Measurements from ENCODE around the gene SNCA.

DNA sequence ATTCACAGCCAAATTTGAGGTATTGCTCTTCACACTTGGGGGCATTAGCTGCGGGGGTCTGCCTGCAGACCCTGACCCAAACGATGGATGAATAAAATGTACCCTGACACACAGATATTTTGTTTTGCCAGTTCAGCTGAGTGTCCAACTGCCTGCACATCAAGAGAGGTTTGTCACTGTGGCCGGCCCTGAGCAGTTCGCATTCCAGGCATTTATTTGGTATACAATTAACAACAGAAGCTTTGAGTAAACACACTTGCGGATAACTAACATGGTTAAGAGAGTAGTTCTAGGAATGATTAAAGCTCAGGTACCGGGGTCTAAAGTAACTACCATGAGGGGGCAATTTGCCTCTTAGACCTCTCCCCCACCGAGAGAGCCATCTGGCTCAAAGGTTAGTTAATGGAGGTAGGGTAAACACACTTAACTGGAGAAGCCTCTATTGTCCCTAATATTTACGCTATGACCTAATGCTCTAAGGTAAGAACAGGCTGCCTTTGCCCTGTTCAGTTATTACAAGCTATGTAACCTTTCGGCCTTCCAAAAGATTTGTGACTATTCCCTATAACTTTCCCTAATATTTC is 162.0 kb downstream of the SNCA start:
- TF ChIP-seq POLR2A (IDR thresholded peaks at IDR 0.05), result no peak
- TF ChIP-seq, protein P1, sequence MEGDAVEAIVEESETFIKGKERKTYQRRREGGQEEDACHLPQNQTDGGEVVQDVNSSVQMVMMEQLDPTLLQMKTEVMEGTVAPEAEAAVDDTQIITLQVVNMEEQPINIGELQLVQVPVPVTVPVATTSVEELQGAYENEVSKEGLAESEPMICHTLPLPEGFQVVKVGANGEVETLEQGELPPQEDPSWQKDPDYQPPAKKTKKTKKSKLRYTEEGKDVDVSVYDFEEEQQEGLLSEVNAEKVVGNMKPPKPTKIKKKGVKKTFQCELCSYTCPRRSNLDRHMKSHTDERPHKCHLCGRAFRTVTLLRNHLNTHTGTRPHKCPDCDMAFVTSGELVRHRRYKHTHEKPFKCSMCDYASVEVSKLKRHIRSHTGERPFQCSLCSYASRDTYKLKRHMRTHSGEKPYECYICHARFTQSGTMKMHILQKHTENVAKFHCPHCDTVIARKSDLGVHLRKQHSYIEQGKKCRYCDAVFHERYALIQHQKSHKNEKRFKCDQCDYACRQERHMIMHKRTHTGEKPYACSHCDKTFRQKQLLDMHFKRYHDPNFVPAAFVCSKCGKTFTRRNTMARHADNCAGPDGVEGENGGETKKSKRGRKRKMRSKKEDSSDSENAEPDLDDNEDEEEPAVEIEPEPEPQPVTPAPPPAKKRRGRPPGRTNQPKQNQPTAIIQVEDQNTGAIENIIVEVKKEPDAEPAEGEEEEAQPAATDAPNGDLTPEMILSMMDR (IDR thresholded peaks at IDR 0.05), result no peak
